ENCODE data around the gene UNC45A.
"Not testable (repeated sequence)": the region's sequence is repeated elsewhere in the genome, so short reads cannot be mapped to it uniquely, and the experiment has no call there.

UNC45A gene

GRCh38 chr15:90909449-90909848 is 25.6 kb upstream of the UNC45A start:
- not testable (repeated sequence) for H3K4me3 Mint-ChIP-seq; ATAC-seq (ENCODE audit: low read depth); H3K27me3 Mint-ChIP-seq; H3K9me3 Mint-ChIP-seq; H3K27ac Mint-ChIP-seq; DNase-seq (ENCODE audit: low spot score in 2 of 2); H3K4me1 Mint-ChIP-seq
- H3K36me3 Mint-ChIP-seq: peaks cover 32% of the 10 kb centered on the region

GRCh38 chr15:90909976-90910375 is 25.1 kb upstream of the UNC45A start:
- Mint-ChIP-seq H3K36me3 (peaks cover 32% of the 10 kb centered on the region), H3K27ac (no peak overlapping the region), H3K4me3 (no peak overlapping the region), H3K9me3 (no peaks in the 10 kb centered on the region), H3K27me3 (no peaks in the 10 kb centered on the region), H3K4me1 (no peaks in the 10 kb centered on the region)
- ATAC-seq (ENCODE audit: low read depth) (no peak), DNase-seq (ENCODE audit: low spot score in 2 of 2) (no peak)

- Mint-ChIP-seq H3K36me3 (peaks cover 28% of the 10 kb centered on the region), H3K9me3 (no peaks in the 10 kb centered on the region), H3K4me3 (no peak overlapping the region), H3K27ac (no peak overlapping the region), H3K27me3 (no peaks in the 10 kb centered on the region), H3K4me1 (no peaks in the 10 kb centered on the region)
- no peak for ATAC-seq (ENCODE audit: low read depth)
- no peak for DNase-seq (ENCODE audit: low spot score in 2 of 2)
Measured at GRCh38 chr15:90910441-90911301, 24.4 kb upstream of the UNC45A start.

GRCh38 chr15:90911302-90911623 is 23.8 kb upstream of the UNC45A start:
- Mint-ChIP-seq H3K27ac (no peak overlapping the region), H3K4me3 (no peak overlapping the region), H3K27me3 (no peaks in the 10 kb centered on the region), H3K9me3 (no peaks in the 10 kb centered on the region), H3K4me1 (no peaks in the 10 kb centered on the region), H3K36me3 (peaks cover 23% of the 10 kb centered on the region)
- ATAC-seq (ENCODE audit: low read depth) (no peak), DNase-seq (ENCODE audit: low spot score in 2 of 2) (no peak)

DNA sequence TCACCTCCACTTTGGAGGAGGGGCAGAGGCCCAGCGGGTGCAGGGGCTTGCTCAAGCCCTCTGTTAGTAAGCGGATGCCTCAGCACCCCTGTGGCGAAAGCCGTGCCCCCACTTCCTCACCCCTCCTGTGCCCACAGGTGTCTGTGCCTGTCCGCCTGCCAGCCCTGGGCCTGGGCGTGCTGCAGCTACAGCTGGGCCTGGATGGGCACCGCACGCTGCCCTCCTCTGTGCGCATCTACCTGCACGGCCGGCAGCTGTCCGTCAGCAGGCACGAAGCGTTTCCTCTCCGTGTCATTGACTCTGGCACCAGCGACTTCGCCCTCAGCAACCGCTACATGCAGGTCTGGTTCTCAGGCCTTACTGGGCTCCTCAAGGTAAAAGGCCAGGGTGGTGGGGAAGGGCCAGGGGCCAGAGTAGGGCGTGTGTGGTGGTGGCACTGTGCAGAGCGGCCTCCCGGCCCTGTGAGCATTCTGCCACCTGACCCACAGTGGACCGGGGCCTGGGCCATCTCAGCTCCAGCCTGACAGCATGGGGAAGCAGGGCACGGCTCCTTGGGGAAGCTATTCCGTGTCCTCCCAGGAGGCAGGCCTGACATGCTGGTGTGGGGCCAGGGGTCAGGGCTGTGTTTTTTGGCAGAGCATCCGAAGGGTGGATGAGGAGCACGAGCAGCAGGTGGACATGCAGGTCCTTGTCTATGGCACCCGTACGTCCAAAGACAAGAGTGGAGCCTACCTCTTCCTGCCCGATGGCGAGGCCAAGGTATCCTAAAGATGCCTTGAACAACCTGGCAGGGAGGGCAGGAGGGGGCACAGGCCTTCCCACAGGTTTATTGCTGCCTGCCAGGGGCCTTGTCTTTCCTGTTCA is 22.9 kb upstream of the UNC45A start:
- Mint-ChIP-seq H3K4me3 (no peak overlapping the region), H3K4me1 (no peaks in the 10 kb centered on the region), H3K36me3 (peaks cover 22% of the 10 kb centered on the region), H3K27ac (no peak overlapping the region), H3K9me3 (no peaks in the 10 kb centered on the region), H3K27me3 (no peaks in the 10 kb centered on the region)
- no peak for DNase-seq (ENCODE audit: low spot score in 2 of 2)
- no peak for ATAC-seq (ENCODE audit: low read depth)

GRCh38 chr15:90912770-90913075 is 22.4 kb upstream of the UNC45A start:
- DNase-seq (ENCODE audit: low spot score in 2 of 2): no peak
- H3K27ac Mint-ChIP-seq: no peak overlapping the region
- no peaks in the 10 kb centered on the region for H3K4me1 Mint-ChIP-seq
- H3K4me3 Mint-ChIP-seq: no peak overlapping the region
- ATAC-seq (ENCODE audit: low read depth): no peak
- no peaks in the 10 kb centered on the region for H3K27me3 Mint-ChIP-seq
- H3K9me3 Mint-ChIP-seq: no peaks in the 10 kb centered on the region
- peaks cover 23% of the 10 kb centered on the region for H3K36me3 Mint-ChIP-seq

GRCh38 chr15:90913398-90913944 is 21.6 kb upstream of the UNC45A start:
- H3K27me3 Mint-ChIP-seq: no peaks in the 10 kb centered on the region
- ATAC-seq (ENCODE audit: low read depth): no peak
- no peak for DNase-seq (ENCODE audit: low spot score in 2 of 2)
- no peaks in the 10 kb centered on the region for H3K4me1 Mint-ChIP-seq
- H3K36me3 Mint-ChIP-seq: peaks cover 26% of the 10 kb centered on the region
- H3K9me3 Mint-ChIP-seq: no peaks in the 10 kb centered on the region
- H3K4me3 Mint-ChIP-seq: no peak overlapping the region
- H3K27ac Mint-ChIP-seq: no peak overlapping the region

DNA sequence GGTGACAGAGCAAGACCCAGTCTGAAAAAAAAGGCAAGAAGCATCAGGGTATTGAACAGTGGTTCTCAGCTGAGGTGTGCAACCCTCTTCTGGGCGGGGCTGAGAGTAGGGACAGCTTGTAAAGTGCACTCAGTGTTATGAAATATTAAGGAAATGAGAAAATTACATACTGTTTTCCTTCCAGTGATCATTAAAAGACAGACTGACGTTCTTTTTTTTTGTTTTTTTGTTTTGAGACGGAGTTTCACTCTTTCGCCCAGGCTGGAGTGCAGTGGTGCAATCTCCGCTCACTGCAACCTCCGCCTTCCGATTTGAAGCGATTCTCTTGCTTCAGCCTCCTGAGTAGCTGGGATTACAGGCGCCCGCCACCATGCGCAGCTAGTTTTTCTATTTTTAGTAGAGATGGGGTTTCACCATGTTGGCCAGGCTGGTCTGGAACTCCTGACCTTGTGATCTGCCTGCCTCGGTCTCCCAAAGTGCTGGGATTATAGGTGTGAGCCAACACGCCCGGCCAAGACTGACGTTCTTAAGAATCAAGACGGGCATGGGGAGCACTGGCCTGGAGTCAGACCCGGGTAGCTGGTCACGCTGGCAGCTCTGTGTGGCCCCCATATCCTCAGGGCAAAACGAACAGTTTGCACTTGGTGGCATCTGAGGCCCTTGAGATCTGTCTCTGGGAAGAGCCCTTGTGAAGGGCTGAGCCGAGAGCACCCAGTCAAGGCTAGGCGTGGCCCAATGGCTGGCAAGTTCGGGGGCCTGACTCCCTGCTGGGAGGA is 20.6 kb upstream of the UNC45A start:
- Mint-ChIP-seq H3K4me3 (no peak overlapping the region), H3K4me1 (no peaks in the 10 kb centered on the region), H3K27ac (no peak overlapping the region), H3K27me3 (no peaks in the 10 kb centered on the region), H3K36me3 (peaks cover 31% of the 10 kb centered on the region), H3K9me3 (no peaks in the 10 kb centered on the region)
- DNase-seq (ENCODE audit: low spot score in 2 of 2): no peak
- ATAC-seq (ENCODE audit: low read depth): no peak

- no peak for DNase-seq (ENCODE audit: low spot score in 2 of 2)
- Mint-ChIP-seq H3K27me3 (no peaks in the 10 kb centered on the region), H3K4me1 (no peaks in the 10 kb centered on the region), H3K4me3 (peak overlapping the region; percentile 29), H3K36me3 (peaks cover 29% of the 10 kb centered on the region), H3K27ac (no peak overlapping the region), H3K9me3 (no peaks in the 10 kb centered on the region)
- ATAC-seq (ENCODE audit: low read depth): no peak
Measured at GRCh38 chr15:90915216-90915807, 19.8 kb upstream of the UNC45A start.

DNA sequence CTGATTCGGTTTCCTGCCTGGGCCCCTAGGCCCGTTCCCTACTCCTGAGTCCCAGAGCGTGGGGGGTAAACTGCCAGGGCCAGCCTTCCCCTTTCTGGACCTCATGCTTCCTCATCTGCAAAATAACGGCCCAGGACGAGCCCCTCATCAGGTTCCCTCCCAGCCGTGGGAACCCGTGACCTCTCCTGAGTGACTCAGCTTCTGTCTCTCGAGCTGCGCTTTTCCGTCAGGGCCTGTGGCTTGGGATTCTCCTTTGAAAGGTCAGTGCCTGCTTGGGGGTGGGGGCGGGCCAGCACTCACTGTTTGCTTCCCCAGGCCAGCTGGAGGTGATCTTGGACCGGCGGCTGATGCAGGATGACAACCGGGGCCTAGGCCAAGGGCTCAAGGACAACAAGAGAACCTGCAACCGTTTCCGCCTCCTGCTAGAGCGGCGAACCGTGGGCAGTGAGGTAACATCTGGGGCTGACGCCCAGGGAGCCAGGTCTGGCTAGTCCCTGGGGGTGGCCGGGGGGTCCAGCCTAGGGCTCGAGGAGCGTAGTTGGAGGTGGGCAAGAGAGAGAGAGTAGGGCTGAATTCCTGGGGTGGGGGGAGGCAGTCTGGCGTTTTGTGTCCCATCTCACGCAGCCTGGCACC is 19.2 kb upstream of the UNC45A start:
- Mint-ChIP-seq H3K27ac (no peak overlapping the region), H3K4me3 (no peak overlapping the region), H3K9me3 (no peaks in the 10 kb centered on the region), H3K27me3 (no peaks in the 10 kb centered on the region), H3K36me3 (peaks cover 28% of the 10 kb centered on the region), H3K4me1 (no peaks in the 10 kb centered on the region)
- ATAC-seq (ENCODE audit: low read depth) (no peak), DNase-seq (ENCODE audit: low spot score in 2 of 2) (no peak)

DNA sequence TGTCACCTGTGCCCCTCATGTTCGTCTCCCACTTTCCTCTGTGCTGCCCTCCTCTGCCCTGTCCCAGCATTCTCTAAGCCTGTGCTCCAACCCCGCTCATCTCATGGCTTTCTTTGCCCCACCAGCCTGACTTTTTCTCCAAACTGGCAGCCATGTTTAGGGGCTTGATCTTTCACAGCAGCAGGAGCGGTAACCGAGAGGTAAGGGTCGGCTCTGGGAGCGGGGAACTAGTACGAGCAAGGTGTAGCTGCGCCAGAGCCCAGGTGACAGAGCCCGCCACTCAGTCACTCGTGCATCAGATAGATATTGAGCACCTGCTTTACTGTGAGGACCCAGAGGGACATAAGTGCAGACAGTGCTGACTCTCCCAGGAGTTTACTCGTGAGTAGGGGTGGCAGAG is 18.6 kb upstream of the UNC45A start:
- Mint-ChIP-seq H3K4me1 (no peaks in the 10 kb centered on the region), H3K27ac (no peak overlapping the region), H3K36me3 (peaks cover 30% of the 10 kb centered on the region)

DNA sequence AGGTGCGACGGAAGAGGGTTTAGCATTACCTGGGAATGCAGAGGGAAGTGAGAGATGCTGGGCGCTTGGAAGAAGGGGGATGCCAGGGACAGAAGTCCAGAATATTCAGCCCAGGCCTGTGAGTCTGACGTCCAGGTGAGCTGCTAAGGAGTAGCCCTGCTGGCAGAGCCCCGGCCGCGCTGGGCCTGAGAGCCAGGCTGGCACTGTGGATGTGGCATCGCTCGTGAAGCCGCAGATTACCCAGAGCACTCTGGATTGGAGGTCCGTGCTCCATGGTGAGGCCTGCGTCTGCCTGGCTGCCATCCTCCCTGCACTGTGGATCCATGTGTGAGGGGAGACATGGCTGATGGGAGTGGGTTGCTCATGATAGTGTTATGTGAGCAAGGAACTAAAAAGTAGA is 17.5 kb upstream of the UNC45A start:
- H3K36me3 Mint-ChIP-seq: peaks cover 30% of the 10 kb centered on the region
- H3K4me1 Mint-ChIP-seq: no peaks in the 10 kb centered on the region
- H3K4me3 Mint-ChIP-seq: no peak overlapping the region
- no peaks in the 10 kb centered on the region for H3K27me3 Mint-ChIP-seq
- no peak for DNase-seq (ENCODE audit: low spot score in 2 of 2)
- H3K9me3 Mint-ChIP-seq: no peaks in the 10 kb centered on the region
- no peak overlapping the region for H3K27ac Mint-ChIP-seq
- ATAC-seq (ENCODE audit: low read depth): no peak

More for the DNA sequence above, 18.6 kb upstream of the UNC45A start:
- ATAC-seq (ENCODE audit: low read depth): no peak
- Mint-ChIP-seq H3K4me3 (no peak overlapping the region), H3K27me3 (no peaks in the 10 kb centered on the region), H3K9me3 (no peaks in the 10 kb centered on the region)
- no peak for DNase-seq (ENCODE audit: low spot score in 2 of 2)

GRCh38 chr15:90918034-90918788 is 16.9 kb upstream of the UNC45A start:
- ATAC-seq (ENCODE audit: low read depth): no peak
- Mint-ChIP-seq H3K4me3 (no peak overlapping the region), H3K4me1 (no peaks in the 10 kb centered on the region), H3K27me3 (no peaks in the 10 kb centered on the region), H3K27ac (no peak overlapping the region), H3K9me3 (no peaks in the 10 kb centered on the region), H3K36me3 (peaks cover 30% of the 10 kb centered on the region)
- DNase-seq (ENCODE audit: low spot score in 2 of 2): no peak
